ENCODE measurements around the gene KLC1.

GRCh38 chr14:103746701-103747100 is 117.7 kb downstream of the KLC1 start:
- TF ChIP-seq POLR2AphosphoS5 (IDR thresholded peaks at IDR 0.05) (no peak), POLR2A (IDR thresholded peaks at IDR 0.05) (no peak)
- TF ChIP-seq, protein P1, sequence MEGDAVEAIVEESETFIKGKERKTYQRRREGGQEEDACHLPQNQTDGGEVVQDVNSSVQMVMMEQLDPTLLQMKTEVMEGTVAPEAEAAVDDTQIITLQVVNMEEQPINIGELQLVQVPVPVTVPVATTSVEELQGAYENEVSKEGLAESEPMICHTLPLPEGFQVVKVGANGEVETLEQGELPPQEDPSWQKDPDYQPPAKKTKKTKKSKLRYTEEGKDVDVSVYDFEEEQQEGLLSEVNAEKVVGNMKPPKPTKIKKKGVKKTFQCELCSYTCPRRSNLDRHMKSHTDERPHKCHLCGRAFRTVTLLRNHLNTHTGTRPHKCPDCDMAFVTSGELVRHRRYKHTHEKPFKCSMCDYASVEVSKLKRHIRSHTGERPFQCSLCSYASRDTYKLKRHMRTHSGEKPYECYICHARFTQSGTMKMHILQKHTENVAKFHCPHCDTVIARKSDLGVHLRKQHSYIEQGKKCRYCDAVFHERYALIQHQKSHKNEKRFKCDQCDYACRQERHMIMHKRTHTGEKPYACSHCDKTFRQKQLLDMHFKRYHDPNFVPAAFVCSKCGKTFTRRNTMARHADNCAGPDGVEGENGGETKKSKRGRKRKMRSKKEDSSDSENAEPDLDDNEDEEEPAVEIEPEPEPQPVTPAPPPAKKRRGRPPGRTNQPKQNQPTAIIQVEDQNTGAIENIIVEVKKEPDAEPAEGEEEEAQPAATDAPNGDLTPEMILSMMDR (IDR thresholded peaks at IDR 0.05): no peak
